K562 (cell line): ENCODE measurements around the gene ZSWIM4. TPM values are rescaled to one million over a fixed set of nuclear protein-coding genes. Genes with fewer than 3 reads are reported as not detected.

Experiments
- CEBPB ChIP-seq: fragments of 450-650 bp; IDR thresholded peaks from 2 replicates; pipeline ENCODE4 v1.6.1; 2016; ENCODE audit warnings: missing genetic modification characterization, missing compliant biosample characterization
- CHD7 ChIP-seq: fragments of 200-600 bp; sonication (generic); IDR thresholded peaks from one replicate; pipeline ENCODE4 v1.6.1; 2012; ENCODE audit warnings: mild to moderate bottlenecking, low read depth, low read length, inconsistent platforms
- ESRRA ChIP-seq: fragments of 450-650 bp; IDR thresholded peaks from 2 replicates; pipeline ENCODE4 v1.6.1; 2014; ENCODE audit warnings: low read depth, mild to moderate bottlenecking, moderate library complexity, borderline replicate concordance
- FOSL1 ChIP-seq: fragments of 200-800 bp; sonication (Bioruptor generic); conservative IDR thresholded peaks from 2 replicates; pipeline ENCODE4 v1.6.1; 2016; ENCODE audit warnings: missing genetic modification characterization, missing compliant biosample characterization
- HMGN3 ChIP-seq: IDR thresholded peaks from 2 replicates; pipeline ENCODE4 v1.6.1; 2011; ENCODE audit warnings: borderline replicate concordance, low read depth, mild to moderate bottlenecking, mixed read lengths, low read length; ENCODE audit not compliant: insufficient read length; ENCODE audit errors: extremely low read depth
- NR2C2 ChIP-seq, 2 experiments: fragments of 200-800 bp in 1 of 2; sonication (Bioruptor generic) in 1 of 2; sonication (generic) in 1 of 2; formaldehyde crosslinking in 1 of 2; IDR thresholded peaks; 2 replicates each; pipeline versions ENCODE4 v1.6.1 to v1.8.0; 2016 to 2022; ENCODE audit warnings: mild to moderate bottlenecking in 1 of 2, missing compliant biosample characterization in 1 of 2, missing genetic modification characterization in 1 of 2, missing genetic modification reagents in 1 of 2
- PHF21A ChIP-seq: fragments of 450-650 bp; IDR thresholded peaks from 2 replicates; pipeline ENCODE4 v1.6.1; 2017; ENCODE audit warnings: low read depth, borderline replicate concordance
- PYGO2 ChIP-seq: fragments of 450-650 bp; IDR thresholded peaks from 2 replicates; pipeline ENCODE4 v1.6.1; 2016; ENCODE audit warnings: mild to moderate bottlenecking, missing genetic modification characterization, moderate library complexity, missing compliant biosample characterization
- SMARCA4 ChIP-seq: fragments of 450-650 bp; IDR thresholded peaks from 2 replicates; pipeline ENCODE4 v1.6.1; 2016
- TCF7 ChIP-seq: sonication (generic); IDR thresholded peaks from 2 replicates; pipeline ENCODE4 v1.6.1; 2016; ENCODE audit warnings: antibody characterized with exemption, borderline replicate concordance
- ZBTB49 ChIP-seq: sonication (generic); formaldehyde crosslinking; IDR thresholded peaks from 2 replicates; pipeline ENCODE4 v1.8.0; 2022; ENCODE audit warnings: missing genetic modification reagents, mild to moderate bottlenecking, borderline replicate concordance
- ZNF165 ChIP-seq: fragments of 250-450 bp; sonication (Bioruptor Pico); IDR thresholded peaks from 2 replicates; pipeline ENCODE4 v1.4.0; 2020; ENCODE audit warnings: borderline replicate concordance
- polyA plus RNA-seq, 8 experiments: library from polyadenylated mRNA; depleted of rRNA in 4 of 8; stranded (reverse) in 5 of 8; unstranded in 3 of 8; fragments of >200 nt; fragmentation: Nextera tagmentation in 2 of 8; fragmentation: Illumina TruSeq in 1 of 8; extraction: Ambion mirVana in 2 of 8; extraction: Trizol in 1 of 8; gene quantifications; 2 replicates each; pipeline versions ENCODE4 v1.2.1 to v1.2.3, GENCODE V29; 2011 to 2014; ENCODE audit warnings: inconsistent platforms in 1 of 8, missing spikeins in 1 of 8
- total RNA-seq, 7 experiments: library from RNA; depleted of rRNA in 6 of 7; stranded (reverse); fragments of >200 nt in 6 of 7; fragmentation: Illumina TruSeq in 2 of 7; extraction: Trizol in 2 of 7; gene quantifications; 2 replicates each; pipeline versions ENCODE4 v1.2.1 to v1.2.3, GENCODE V29; 2011 to 2021; ENCODE audit warnings: low replicate concordance in 1 of 7

ZSWIM4 gene
- total and polyA plus RNA-seq, 9 of the 15 experiments (the other 6 are each of a cell fraction or from before 2014, with no cell fraction given) = 0.25 to 3.7 (median 0.79) TPM; not detected in 2

DNA sequence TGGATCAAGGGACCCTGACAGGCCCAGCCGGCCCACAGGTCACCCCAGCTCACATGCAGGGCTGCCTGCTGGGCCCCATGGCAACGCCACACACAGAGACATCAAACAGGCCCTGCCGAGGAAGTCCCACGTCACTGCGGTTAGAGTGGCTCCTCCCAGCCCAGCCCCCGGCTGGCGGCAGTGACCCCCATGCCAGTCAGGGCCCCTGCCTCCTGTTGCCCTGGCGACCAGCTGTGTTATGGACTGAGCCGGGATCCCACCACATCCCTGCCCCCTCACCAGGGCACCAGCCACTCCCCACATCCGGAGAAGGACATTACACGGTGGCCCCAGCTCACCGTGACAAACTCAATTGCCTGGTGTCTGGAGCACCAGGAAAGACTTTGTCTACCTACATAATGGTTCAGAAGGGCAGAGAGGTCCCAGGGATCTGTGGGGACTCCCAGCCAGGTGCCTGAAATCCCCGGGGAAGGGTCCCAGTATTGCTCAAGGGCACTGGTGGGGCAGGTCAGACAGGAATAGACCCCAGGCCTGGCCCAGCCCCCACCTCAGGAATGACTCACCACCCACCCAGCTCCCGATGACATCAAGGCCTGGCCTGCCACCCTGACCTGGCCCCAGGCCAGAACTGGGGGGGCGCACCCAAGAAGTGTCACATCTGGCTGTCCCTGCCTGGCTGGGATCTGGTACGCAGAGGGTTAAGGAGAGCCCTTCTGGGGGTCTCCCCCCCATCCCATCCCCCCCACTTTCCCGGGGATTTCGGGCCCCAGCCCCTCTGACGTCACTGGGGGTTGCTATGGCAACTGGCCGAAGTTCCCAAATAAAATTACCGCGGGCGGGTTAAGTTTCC is 51.5 kb downstream of the ZSWIM4 start (continued):
- TF ChIP-seq ESRRA = peak; percentile 81; the same call in 1 of the 2 replicates
- peak; percentile 63 for TF ChIP-seq CEBPB (tag)
- TF ChIP-seq SMARCA4 = peak; percentile 80
- TF ChIP-seq PHF21A = 0 out of 2 replicates have a peak, but pooled peaks have one; percentile 6
- TF ChIP-seq TCF7 = peak; percentile 91; the same call in 1 of the 2 replicates
- no peak for TF ChIP-seq CHD7
- TF ChIP-seq ZBTB49 (CRISPR knock-in tag) = 0 out of 2 replicates have a peak, but pooled peaks have one; percentile 11
- peak; percentile 100 for TF ChIP-seq FOSL1 (tag)
- TF ChIP-seq ZNF165 (CRISPR knock-in tag) = no peak
- no peak for TF ChIP-seq NR2C2 (CRISPR knock-in tag; IDR thresholded peaks at IDR 0.05)
- peak; percentile 73; the same call in 1 of the 2 replicates for TF ChIP-seq NR2C2 (tag; IDR thresholded peaks at IDR 0.05)
- TF ChIP-seq HMGN3 = peak; percentile 75
- 0 out of 2 replicates have a peak, but pooled peaks have one; percentile 26 for TF ChIP-seq PYGO2 (tag)
